Panc1 (cell line): ENCODE data around the gene STOX2. TPM values are rescaled to one million over a fixed set of nuclear protein-coding genes. Genes with fewer than 3 reads are reported as not detected.

Experiments used
- ATAC-seq: fragments of 200-7000 bp; cut with Tn5 transposase; 2 replicates; pipeline ENCODE4 v1.9.1; 2020; ENCODE audit warnings: mild to moderate bottlenecking, moderate library complexity
- BruUV-seq: library from RNA; stranded (reverse); fragments of 400-500 nt; replicated peaks from 2 replicates; lab custom pipeline; 2021; lab: Mats Ljungman, UMichigan
- CTCF ChIA-PET: fragments of 300-600 bp; sonication (Branson Sonifier 250); formaldehyde crosslinking; loops from one replicate; lab custom pipeline; 2022; ENCODE audit warnings: antibody characterized with exemption; lab: Charles Lee
- POLR2A ChIA-PET: fragments of 300-600 bp; sonication (Branson Sonifier 250); formaldehyde crosslinking; loops from one replicate; lab custom pipeline; 2022; ENCODE audit warnings: antibody characterized with exemption; lab: Charles Lee
- DNase-seq: peaks from one replicate; pipeline ENCODE4 v3.0.0-alpha.2; 2010; ENCODE audit warnings: low read depth, low spot score
- H3K27ac ChIP-seq: 2 replicates; pipeline ENCODE4 v1.5.1; 2011; ENCODE audit warnings: mild to moderate bottlenecking, low read length, inconsistent platforms
- H3K27me3 ChIP-seq: fragments of 200-500 bp; sonication (Bioruptor generic); 2 replicates; pipeline ENCODE4 v1.6.0; 2014; ENCODE audit warnings: low read length, inconsistent platforms; ENCODE audit not compliant: control insufficient read depth, insufficient read depth
- H3K36me3 ChIP-seq: fragments of 200-500 bp; sonication (Bioruptor generic); 2 replicates; pipeline ENCODE4 v1.5.1; 2014; ENCODE audit warnings: inconsistent platforms, mild to moderate bottlenecking, low read length, moderate library complexity; ENCODE audit not compliant: control insufficient read depth, insufficient read depth
- H3K4me1 ChIP-seq: 2 replicates; pipeline ENCODE4 v1.5.1; 2011; ENCODE audit warnings: inconsistent platforms, mild to moderate bottlenecking, low read length, moderate library complexity; ENCODE audit not compliant: control insufficient read depth, insufficient read depth
- H3K4me3 ChIP-seq, 2 experiments: 2 replicates each; pipeline ENCODE4 v1.5.1; 2011 to 2012; ENCODE audit warnings: low read depth in 2 of 2, low read length in 2 of 2, mild to moderate bottlenecking in 2 of 2, inconsistent platforms in 1 of 2, moderate library complexity in 1 of 2
- H3K9me3 ChIP-seq: fragments of 200-500 bp; sonication (Bioruptor generic); 2 replicates; pipeline ENCODE4 v1.5.1; 2014; ENCODE audit warnings: low read depth, mild to moderate bottlenecking, inconsistent platforms, low read length, moderate library complexity; ENCODE audit not compliant: control insufficient read depth, insufficient read depth
- POLR2AphosphoS5 ChIP-seq: IDR thresholded peaks from 2 replicates; pipeline ENCODE4 v1.6.1; 2012; ENCODE audit warnings: mild to moderate bottlenecking, low read depth, low read length, moderate library complexity
- SIN3A ChIP-seq: IDR thresholded peaks from 2 replicates; pipeline ENCODE4 v1.6.1; 2012; ENCODE audit warnings: low read depth, mild to moderate bottlenecking, low read length, moderate library complexity, borderline replicate concordance; ENCODE audit not compliant: insufficient read depth
- TCF7L2 ChIP-seq: IDR thresholded peaks from 2 replicates; pipeline ENCODE4 v1.6.1; 2011; ENCODE audit warnings: mild to moderate bottlenecking, low read depth, low read length, inconsistent platforms
- in situ Hi-C: cut with HindIII; loops from 2 replicates; pipeline ENCODE4 v1.10.0; 2016; ENCODE audit warnings: low sequenced_read_pairs, low pct_unique_long_range_greater_than_20kb
- intact Hi-C: fragments of 100-400 bp; cut with micrococcal nuclease; formaldehyde crosslinking; loops from one replicate; pipeline ENCODE4 v1.10.0; 2022; ENCODE audit not compliant: unreplicated experiment
- total RNA-seq: library from RNA; stranded (reverse); gene quantifications from one replicate; pipeline ENCODE4 v1.2.1, GENCODE V29; 2021; ENCODE audit not compliant: unreplicated experiment
- TF ChIP-seq, protein P1 (sequence below): fragments of 450-650 bp; IDR thresholded peaks from 2 replicates; pipeline ENCODE4 v1.5.1; 2017; ENCODE audit warnings: mild to moderate bottlenecking
- TF ChIP-seq, protein P2 (sequence below), 2 experiments: IDR thresholded peaks; 2 replicates each; pipeline ENCODE4 v1.6.1; 2011 to 2012; ENCODE audit warnings: low read depth in 2 of 2, control low read depth in 1 of 2, low read length in 1 of 2, mild to moderate bottlenecking in 1 of 2, moderate library complexity in 1 of 2; ENCODE audit not compliant: insufficient read depth in 1 of 2

Gene STOX2
- total RNA-seq, 1 experiment from 2014 or later = 10.6 TPM

DNA sequence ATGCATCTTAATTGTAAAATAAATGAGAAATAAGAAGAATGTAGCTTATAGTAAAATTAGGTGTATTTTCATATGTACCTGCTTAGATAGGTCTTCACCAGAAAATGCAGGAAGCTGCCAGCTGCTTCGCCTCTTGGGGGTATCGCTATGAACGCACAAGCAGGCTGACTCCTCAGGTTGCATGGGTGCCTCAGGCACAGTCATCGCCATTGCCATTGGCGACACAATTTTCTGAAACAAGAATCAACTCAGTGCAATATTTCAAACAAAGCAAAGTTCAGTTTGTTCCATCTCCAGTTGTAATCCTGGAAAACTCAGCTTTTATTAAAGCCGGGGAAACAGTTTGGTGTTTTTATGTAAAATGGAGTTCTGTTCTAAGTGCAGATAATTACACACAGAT lies 29.7 kb downstream of the STOX2 start:
- H3K9me3 ChIP-seq = no peaks in the 10 kb centered on the region
- no peaks in the 10 kb centered on the region for H3K4me1 ChIP-seq
- no peak overlapping the region for H3K4me3 ChIP-seq
- H3K36me3 ChIP-seq = no peaks in the 10 kb centered on the region
- in situ Hi-C loops (no loop called here), intact Hi-C loops (no loop called here)
- no peaks in the 10 kb centered on the region for H3K27me3 ChIP-seq
- ATAC-seq = no peak
- no peak for DNase-seq
- H3K27ac ChIP-seq = no peak overlapping the region
- no TSS peak for BruUV-seq
- TF ChIP-seq SIN3A = no peak
- no peak for TF ChIP-seq POLR2AphosphoS5
- TF ChIP-seq, protein P1, sequence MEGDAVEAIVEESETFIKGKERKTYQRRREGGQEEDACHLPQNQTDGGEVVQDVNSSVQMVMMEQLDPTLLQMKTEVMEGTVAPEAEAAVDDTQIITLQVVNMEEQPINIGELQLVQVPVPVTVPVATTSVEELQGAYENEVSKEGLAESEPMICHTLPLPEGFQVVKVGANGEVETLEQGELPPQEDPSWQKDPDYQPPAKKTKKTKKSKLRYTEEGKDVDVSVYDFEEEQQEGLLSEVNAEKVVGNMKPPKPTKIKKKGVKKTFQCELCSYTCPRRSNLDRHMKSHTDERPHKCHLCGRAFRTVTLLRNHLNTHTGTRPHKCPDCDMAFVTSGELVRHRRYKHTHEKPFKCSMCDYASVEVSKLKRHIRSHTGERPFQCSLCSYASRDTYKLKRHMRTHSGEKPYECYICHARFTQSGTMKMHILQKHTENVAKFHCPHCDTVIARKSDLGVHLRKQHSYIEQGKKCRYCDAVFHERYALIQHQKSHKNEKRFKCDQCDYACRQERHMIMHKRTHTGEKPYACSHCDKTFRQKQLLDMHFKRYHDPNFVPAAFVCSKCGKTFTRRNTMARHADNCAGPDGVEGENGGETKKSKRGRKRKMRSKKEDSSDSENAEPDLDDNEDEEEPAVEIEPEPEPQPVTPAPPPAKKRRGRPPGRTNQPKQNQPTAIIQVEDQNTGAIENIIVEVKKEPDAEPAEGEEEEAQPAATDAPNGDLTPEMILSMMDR = no peak
- no peak for TF ChIP-seq TCF7L2
- TF ChIP-seq, protein P2, sequence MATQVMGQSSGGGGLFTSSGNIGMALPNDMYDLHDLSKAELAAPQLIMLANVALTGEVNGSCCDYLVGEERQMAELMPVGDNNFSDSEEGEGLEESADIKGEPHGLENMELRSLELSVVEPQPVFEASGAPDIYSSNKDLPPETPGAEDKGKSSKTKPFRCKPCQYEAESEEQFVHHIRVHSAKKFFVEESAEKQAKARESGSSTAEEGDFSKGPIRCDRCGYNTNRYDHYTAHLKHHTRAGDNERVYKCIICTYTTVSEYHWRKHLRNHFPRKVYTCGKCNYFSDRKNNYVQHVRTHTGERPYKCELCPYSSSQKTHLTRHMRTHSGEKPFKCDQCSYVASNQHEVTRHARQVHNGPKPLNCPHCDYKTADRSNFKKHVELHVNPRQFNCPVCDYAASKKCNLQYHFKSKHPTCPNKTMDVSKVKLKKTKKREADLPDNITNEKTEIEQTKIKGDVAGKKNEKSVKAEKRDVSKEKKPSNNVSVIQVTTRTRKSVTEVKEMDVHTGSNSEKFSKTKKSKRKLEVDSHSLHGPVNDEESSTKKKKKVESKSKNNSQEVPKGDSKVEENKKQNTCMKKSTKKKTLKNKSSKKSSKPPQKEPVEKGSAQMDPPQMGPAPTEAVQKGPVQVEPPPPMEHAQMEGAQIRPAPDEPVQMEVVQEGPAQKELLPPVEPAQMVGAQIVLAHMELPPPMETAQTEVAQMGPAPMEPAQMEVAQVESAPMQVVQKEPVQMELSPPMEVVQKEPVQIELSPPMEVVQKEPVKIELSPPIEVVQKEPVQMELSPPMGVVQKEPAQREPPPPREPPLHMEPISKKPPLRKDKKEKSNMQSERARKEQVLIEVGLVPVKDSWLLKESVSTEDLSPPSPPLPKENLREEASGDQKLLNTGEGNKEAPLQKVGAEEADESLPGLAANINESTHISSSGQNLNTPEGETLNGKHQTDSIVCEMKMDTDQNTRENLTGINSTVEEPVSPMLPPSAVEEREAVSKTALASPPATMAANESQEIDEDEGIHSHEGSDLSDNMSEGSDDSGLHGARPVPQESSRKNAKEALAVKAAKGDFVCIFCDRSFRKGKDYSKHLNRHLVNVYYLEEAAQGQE (IDR thresholded peaks at IDR 0.05; ENCODE audit: insufficient read depth in 1 of 2, low read depth in 2 of 2, low read length in 1 of 2) = no peak
- CTCF ChIA-PET = no interaction called here
- POLR2A ChIA-PET = no interaction called here

DNA sequence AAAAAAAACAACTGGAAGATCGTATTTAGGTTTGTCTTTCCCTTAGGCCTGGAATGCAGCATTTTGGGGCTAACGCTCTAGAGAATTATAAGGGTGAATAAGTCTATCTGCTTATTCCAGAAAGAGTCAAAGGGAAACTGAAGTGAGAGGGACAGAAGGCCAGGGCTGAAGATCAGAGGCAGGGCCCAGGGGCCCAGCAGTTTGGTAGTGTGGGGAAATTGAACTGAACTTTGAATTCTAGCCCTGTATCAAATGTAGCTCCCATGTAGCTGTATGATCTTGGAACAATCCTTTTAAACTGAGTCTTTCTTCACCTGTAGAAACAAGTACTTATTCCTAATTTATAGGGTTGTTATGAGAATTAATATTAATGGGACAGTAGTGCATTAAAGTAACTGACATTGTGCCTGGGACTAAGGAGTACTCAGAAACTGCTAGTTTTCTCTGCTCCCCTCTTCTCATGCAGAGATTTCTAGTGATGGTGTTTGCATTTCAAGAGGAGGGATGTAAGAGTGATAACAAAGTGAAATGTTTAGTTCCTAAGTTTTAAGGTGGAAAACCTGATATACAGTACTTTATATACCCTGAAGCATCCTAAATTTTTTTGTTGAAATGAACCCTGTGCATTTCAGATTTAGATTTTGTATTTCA lies 30.4 kb downstream of the STOX2 start:
- POLR2A ChIA-PET = no interaction called here
- H3K27ac ChIP-seq = no peak overlapping the region

More for the DNA sequence above, 30.4 kb downstream of the STOX2 start:
- intact Hi-C loops = no loop called here
- TF ChIP-seq, protein P2 (IDR thresholded peaks at IDR 0.05; ENCODE audit: insufficient read depth in 1 of 2, low read depth in 2 of 2, low read length in 1 of 2) = no peak
- TF ChIP-seq, protein P1 = no peak
- TF ChIP-seq TCF7L2 = no peak
- TF ChIP-seq POLR2AphosphoS5 = no peak
- TF ChIP-seq SIN3A = no peak
- no peaks in the 10 kb centered on the region for H3K36me3 ChIP-seq
- CTCF ChIA-PET = interaction anchor here (0.7 kb wide), 1 partner anchor 173 kb away, joined by 3 read pairs; no protein-coding TSS in a partner anchor
- no peak for ATAC-seq
- BruUV-seq = no TSS peak
- no peak for DNase-seq
- H3K9me3 ChIP-seq = no peaks in the 10 kb centered on the region
- no peaks in the 10 kb centered on the region for H3K27me3 ChIP-seq
- in situ Hi-C loops = no loop called here
- no peaks in the 10 kb centered on the region for H3K4me1 ChIP-seq
- H3K4me3 ChIP-seq = no peak overlapping the region
